Glomerular visceral epithelial cell (primary cell): ENCODE results near the gene GAGE12G.
"Not testable (repeated sequence)": the region's sequence is repeated elsewhere in the genome, so short reads cannot be mapped to it uniquely, and the experiment has no call there.

ENCODE experiments used
- DNase-seq: peaks from one replicate; pipeline ENCODE4 v3.0.0-alpha.2; 2016; ENCODE audit errors: extremely low spot score

The GAGE12G gene, protein sequence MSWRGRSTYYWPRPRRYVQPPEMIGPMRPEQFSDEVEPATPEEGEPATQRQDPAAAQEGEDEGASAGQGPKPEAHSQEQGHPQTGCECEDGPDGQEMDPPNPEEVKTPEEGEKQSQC

DNA sequence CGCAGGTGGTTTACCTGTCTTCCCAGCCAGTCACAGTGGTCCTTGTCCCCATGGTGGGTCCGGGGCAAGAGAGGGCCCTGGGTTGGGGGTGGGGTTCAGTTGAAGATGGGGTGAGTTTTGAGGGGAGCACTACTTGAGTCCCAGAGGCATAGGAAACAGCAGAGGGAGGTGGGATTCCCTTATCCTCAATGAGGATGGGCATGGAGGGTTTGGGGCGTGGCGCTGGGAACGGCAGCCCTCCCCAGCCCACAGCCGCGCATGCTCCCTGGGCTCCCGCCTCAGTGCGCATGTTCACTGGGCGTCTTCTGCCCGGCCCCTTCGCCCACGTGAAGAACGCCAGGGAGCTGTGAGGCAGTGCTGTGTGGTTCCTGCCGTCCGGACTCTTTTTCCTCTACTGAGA, at the start of gene GAGE12G:
Gene GAGE12G (plus strand): TSS at position 301 of the 400 bp plus-strand sequence. CDS start 1,155 bp downstream, outside the sequence.
- not testable (repeated sequence) for DNase-seq

DNA sequence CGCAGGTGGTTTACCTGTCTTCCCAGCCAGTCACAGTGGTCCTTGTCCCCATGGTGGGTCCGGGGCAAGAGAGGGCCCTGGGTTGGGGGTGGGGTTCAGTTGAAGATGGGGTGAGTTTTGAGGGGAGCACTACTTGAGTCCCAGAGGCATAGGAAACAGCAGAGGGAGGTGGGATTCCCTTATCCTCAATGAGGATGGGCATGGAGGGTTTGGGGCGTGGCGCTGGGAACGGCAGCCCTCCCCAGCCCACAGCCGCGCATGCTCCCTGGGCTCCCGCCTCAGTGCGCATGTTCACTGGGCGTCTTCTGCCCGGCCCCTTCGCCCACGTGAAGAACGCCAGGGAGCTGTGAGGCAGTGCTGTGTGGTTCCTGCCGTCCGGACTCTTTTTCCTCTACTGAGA, 38.3 kb upstream of the GAGE12G start, which contains the start of gene GAGE12C:
Gene GAGE12C (plus strand): TSS at position 301 of the 400 bp plus-strand sequence. CDS start 1,155 bp downstream, outside the sequence.
- DNase-seq = not testable (repeated sequence)

DNA sequence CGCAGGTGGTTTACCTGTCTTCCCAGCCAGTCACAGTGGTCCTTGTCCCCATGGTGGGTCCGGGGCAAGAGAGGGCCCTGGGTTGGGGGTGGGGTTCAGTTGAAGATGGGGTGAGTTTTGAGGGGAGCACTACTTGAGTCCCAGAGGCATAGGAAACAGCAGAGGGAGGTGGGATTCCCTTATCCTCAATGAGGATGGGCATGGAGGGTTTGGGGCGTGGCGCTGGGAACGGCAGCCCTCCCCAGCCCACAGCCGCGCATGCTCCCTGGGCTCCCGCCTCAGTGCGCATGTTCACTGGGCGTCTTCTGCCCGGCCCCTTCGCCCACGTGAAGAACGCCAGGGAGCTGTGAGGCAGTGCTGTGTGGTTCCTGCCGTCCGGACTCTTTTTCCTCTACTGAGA, 28.8 kb upstream of the GAGE12G start, which contains the start of gene GAGE12D:
Gene GAGE12D (plus strand): TSS at position 301 of the 400 bp plus-strand sequence. CDS start 1,155 bp downstream, outside the sequence.
- not testable (repeated sequence) for DNase-seq

DNA sequence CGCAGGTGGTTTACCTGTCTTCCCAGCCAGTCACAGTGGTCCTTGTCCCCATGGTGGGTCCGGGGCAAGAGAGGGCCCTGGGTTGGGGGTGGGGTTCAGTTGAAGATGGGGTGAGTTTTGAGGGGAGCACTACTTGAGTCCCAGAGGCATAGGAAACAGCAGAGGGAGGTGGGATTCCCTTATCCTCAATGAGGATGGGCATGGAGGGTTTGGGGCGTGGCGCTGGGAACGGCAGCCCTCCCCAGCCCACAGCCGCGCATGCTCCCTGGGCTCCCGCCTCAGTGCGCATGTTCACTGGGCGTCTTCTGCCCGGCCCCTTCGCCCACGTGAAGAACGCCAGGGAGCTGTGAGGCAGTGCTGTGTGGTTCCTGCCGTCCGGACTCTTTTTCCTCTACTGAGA, 19.2 kb upstream of the GAGE12G start, which contains the start of gene GAGE12E:
Gene GAGE12E (plus strand): TSS at position 301 of the 400 bp plus-strand sequence. CDS start 1,155 bp downstream, outside the sequence.
- not testable (repeated sequence) for DNase-seq

DNA sequence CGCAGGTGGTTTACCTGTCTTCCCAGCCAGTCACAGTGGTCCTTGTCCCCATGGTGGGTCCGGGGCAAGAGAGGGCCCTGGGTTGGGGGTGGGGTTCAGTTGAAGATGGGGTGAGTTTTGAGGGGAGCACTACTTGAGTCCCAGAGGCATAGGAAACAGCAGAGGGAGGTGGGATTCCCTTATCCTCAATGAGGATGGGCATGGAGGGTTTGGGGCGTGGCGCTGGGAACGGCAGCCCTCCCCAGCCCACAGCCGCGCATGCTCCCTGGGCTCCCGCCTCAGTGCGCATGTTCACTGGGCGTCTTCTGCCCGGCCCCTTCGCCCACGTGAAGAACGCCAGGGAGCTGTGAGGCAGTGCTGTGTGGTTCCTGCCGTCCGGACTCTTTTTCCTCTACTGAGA, 9.7 kb upstream of the GAGE12G start, which contains the start of gene GAGE12F:
Gene GAGE12F (plus strand): TSS at position 301 of the 400 bp plus-strand sequence. CDS start 1,155 bp downstream, outside the sequence.
- not testable (repeated sequence) for DNase-seq

DNA sequence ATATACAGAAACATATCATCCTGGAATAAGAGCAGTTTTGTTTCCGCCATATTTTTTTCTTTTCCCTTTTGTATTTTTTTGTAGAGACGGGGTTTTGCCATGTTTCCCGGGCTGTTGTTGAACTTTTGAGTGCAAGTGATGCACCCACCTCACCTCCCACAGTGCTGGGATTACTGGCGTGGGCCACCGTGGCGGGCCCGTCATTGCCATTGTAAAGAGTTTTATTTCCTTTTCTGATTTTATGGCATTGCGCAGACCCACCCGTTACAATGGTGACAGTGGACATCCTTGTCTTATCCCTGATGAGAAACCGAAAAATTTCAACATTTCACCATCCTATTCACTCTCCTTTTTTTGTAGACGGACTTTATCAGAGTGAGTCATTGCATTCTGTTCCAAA, 1.5 kb upstream of the GAGE12G start:
- DNase-seq = not testable (repeated sequence)

DNA sequence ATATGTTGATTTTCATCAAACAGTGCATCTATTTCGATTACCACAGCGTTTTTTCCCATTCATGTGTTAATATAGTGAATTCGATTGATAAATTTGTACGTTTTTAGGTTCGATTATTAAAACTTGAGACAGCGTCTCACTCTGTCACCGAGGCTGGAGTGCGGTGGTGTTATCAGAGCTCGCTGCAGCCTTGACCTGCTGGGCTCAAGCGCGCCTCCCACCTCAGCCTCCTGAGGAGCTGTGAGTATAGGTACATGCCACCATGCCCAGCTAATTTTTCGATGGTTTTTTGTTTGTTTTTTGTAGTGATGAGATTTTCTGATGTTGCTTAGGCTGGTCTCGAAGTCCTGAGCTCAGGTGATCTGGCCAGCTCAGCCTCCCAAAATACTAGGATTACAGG, 1.0 kb upstream of the GAGE12G start:
- not testable (repeated sequence) for DNase-seq

DNA sequence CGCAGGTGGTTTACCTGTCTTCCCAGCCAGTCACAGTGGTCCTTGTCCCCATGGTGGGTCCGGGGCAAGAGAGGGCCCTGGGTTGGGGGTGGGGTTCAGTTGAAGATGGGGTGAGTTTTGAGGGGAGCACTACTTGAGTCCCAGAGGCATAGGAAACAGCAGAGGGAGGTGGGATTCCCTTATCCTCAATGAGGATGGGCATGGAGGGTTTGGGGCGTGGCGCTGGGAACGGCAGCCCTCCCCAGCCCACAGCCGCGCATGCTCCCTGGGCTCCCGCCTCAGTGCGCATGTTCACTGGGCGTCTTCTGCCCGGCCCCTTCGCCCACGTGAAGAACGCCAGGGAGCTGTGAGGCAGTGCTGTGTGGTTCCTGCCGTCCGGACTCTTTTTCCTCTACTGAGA, 9.4 kb downstream of the GAGE12G start, which contains the start of gene GAGE12H:
Gene GAGE12H (plus strand): TSS at position 301 of the 400 bp plus-strand sequence. CDS start 1,155 bp downstream, outside the sequence.
- DNase-seq = not testable (repeated sequence)

DNA sequence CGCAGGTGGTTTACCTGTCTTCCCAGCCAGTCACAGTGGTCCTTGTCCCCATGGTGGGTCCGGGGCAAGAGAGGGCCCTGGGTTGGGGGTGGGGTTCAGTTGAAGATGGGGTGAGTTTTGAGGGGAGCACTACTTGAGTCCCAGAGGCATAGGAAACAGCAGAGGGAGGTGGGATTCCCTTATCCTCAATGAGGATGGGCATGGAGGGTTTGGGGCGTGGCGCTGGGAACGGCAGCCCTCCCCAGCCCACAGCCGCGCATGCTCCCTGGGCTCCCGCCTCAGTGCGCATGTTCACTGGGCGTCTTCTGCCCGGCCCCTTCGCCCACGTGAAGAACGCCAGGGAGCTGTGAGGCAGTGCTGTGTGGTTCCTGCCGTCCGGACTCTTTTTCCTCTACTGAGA, 19.0 kb downstream of the GAGE12G start, which contains the start of gene GAGE2A:
Gene GAGE2A (plus strand): TSS at position 301 of the 400 bp plus-strand sequence. CDS start 1,155 bp downstream, outside the sequence.
- DNase-seq = not testable (repeated sequence)

DNA sequence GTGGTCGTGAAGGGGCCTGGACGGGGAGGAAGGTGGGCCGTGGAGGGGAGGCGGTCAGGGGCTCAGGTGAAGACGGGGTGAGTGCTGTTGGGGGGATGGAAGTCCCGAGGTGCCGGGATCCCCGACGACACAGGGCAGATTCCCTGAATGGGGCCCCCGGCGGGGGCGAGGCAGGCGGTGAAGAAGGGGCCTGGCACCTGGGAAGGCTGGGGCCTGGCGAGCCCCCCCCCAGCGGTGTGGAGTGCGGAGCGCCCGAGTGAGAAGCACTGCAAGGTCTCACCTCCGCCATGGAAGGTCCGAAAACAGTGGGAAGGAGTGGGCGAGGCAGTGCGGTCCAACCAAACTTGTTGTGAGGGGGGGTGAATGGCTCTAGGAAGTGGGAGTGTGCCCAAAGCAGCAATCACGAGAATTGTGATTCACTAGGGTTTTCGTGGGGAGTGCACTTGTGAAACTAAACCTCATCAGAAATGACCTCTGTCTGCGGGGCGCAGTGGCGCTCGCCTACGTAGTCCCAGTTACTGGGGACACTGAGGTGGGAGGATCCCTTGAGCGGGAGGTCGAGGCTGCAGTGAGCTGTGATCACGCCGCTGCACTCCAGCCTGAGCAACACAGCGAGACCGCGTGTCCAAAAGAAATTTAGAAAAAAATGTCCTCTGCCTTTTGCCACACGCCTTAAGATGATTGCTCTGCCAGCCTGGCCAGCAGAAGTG, 19.7 kb downstream of the GAGE12G start:
- not testable (repeated sequence) for DNase-seq

DNA sequence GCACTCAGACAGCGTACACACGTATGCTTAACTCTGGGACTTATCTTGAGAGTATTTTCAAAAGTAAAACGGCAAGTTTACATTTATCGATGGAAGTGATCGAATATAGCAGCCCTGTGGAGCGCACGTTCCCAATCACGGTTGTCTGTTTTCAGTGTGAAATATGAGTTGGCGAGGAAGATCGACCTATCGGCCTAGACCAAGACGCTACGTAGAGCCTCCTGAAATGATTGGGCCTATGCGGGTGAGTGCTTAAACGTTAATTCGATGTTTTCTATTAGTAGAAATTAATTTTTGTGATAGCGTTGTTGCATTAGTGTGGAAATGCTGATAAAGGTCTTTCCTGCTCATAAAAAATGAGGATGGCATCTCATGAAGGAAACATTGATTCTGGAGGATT, 20.3 kb downstream of the GAGE12G start:
- DNase-seq = not testable (repeated sequence)

DNA sequence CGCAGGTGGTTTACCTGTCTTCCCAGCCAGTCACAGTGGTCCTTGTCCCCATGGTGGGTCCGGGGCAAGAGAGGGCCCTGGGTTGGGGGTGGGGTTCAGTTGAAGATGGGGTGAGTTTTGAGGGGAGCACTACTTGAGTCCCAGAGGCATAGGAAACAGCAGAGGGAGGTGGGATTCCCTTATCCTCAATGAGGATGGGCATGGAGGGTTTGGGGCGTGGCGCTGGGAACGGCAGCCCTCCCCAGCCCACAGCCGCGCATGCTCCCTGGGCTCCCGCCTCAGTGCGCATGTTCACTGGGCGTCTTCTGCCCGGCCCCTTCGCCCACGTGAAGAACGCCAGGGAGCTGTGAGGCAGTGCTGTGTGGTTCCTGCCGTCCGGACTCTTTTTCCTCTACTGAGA, 28.5 kb downstream of the GAGE12G start, which contains the start of gene GAGE1:
Gene GAGE1 (plus strand): TSS at position 301 of the 400 bp plus-strand sequence. CDS start 1,155 bp downstream, outside the sequence.
- not testable (repeated sequence) for DNase-seq

DNA sequence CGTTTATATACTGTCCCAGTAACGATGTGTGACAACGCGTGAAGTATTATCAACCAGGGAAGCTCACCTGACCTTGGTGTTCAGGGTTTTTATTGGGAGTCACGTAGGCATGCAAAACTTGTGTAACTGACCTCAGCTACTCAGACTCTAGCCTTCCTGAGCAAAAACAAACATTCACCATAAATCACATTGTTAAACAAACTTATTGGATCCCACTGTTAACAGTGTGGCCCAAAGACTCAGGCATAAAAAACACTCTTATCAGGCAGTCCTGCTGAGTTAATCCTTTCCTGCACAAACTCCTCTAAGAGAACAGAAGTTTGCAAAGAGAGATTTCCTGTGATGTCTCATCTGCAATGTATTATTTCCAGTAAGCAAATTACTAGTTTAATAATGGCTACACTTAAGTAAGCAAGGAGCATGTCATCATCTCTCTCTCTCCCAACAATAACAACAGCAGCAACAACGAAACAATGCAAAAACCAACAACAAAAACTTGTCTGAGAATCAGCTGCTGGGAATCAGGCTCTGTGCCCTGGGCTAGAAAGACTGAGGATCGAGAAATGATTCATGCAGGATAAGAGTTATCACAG, 40.6 kb downstream of the GAGE12G start:
- no peak for DNase-seq

DNA sequence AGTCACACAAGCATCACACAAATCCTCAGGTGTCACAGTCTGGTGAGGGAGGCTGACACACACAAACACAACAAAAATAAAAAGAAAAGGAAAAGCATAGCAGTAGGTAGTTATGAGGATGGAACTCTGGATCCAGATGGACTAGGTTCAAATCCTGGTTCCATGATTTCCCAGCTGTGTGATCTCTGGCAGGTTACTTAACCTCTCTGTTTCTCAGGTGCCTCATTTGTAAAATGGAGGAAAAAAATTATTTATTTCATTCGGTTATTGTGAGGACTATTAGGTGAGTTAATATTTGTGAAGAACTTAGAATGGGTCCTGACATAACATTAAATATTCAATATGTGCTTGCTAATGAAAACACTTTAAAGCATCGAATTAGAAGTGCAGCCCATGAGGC, 48.4 kb downstream of the GAGE12G start:
- no peak for DNase-seq
